Ovary (tissue), 3 donors: ENCODE results near the gene MAP2K6.
A peak's percentile ranks its signal among the peaks of the same experiment; 100 is the strongest.

Experiments used
- CTCF ChIP-seq, 3 donors: fragments of 450-650 bp in 2 of 3; fragments of 200-600 bp in 1 of 3; IDR thresholded peaks; one replicate each; pipeline versions ENCODE4 v1.5.1 to v1.8.0; 2016 to 2022; ENCODE audit warnings: antibody characterized with exemption in 3 of 3, mild to moderate bottlenecking in 1 of 3
- POLR2A ChIP-seq: fragments of 450-650 bp; IDR thresholded peaks from one replicate; pipeline ENCODE4 v1.6.1; 2017; ENCODE audit warnings: antibody characterized with exemption, mild to moderate bottlenecking, moderate library complexity
- donor health status: DM: no; HTN: no; CAD: no.

GRCh38 chr17:69523244-69523861 lies 108.9 kb downstream of the MAP2K6 start:
- TF ChIP-seq CTCF (IDR thresholded peaks at IDR 0.05), result peak in 2 of 3 donors; percentile 42 to 61
- TF ChIP-seq POLR2A, result no peak
